Retinal pigment epithelial cell (primary cell): Measurements from ENCODE around the gene CDH7.
A peak's percentile ranks its signal among the peaks of the same experiment; 100 is the strongest.

ENCODE experiments used
- DNase-seq: peaks from one replicate; pipeline ENCODE4 v3.0.0-alpha.2; 2010; ENCODE audit warnings: low read depth
- H3K4me3 ChIP-seq: 2 replicates; pipeline ENCODE4 v1.5.1; 2011; ENCODE audit warnings: mild to moderate bottlenecking, low read length, control low read depth, moderate library complexity
- TF ChIP-seq, protein P1 (sequence below): conservative IDR thresholded peaks from 2 replicates; pipeline ENCODE4 v1.5.1; 2011; ENCODE audit warnings: low read depth, low read length, control low read depth, inconsistent platforms

Gene CDH7

DNA sequence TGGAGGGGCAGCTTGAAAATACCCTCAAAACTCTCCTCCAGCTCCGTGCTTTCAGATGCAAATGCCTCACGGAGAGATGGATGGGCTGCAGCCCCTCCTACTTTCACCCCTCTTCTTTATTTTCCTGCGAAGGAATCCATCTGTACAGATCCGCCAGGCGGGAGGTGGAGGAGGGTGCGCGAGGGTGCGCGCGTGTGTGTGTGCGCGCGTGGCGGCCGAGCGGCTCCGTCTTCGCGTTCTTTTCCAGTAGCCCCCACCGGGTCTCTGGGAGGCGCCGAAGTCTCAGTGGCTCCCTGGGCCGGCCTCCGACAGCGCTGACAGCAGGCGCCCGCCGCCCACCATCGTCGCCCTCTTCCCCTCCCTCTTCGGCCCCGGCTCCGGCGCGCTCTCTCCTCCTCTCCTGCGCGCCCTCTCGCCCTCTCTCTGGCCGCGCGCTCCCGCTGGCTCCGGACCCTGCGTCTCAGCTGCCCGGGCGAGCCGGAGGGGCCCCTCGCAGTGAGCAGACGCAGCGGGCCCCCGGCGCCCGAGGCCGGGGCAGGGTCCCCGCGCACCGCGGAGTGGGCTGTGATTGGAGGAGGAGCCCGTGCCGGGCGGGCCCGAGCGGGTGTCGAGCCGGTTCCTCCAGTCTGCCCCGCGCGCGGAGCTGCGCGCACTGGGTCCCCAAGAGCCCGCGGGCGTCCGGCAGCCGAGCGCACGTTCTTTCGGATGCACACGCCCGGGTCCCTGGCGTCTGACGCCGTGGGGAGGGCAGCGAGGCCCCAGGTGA, at the start of gene CDH7:
TSS of gene CDH7 (plus strand) at position 624 of the 766 bp plus-strand sequence. CDS start 11,831 bp downstream, outside the sequence.
- TF ChIP-seq, protein P1, sequence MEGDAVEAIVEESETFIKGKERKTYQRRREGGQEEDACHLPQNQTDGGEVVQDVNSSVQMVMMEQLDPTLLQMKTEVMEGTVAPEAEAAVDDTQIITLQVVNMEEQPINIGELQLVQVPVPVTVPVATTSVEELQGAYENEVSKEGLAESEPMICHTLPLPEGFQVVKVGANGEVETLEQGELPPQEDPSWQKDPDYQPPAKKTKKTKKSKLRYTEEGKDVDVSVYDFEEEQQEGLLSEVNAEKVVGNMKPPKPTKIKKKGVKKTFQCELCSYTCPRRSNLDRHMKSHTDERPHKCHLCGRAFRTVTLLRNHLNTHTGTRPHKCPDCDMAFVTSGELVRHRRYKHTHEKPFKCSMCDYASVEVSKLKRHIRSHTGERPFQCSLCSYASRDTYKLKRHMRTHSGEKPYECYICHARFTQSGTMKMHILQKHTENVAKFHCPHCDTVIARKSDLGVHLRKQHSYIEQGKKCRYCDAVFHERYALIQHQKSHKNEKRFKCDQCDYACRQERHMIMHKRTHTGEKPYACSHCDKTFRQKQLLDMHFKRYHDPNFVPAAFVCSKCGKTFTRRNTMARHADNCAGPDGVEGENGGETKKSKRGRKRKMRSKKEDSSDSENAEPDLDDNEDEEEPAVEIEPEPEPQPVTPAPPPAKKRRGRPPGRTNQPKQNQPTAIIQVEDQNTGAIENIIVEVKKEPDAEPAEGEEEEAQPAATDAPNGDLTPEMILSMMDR, result no peak
- DNase-seq, result no peak
- H3K4me3 ChIP-seq, result peak within 1 kb of the TSS; percentile 74

- no peak for DNase-seq
- TF ChIP-seq, protein P1, result no peak
- H3K4me3 ChIP-seq, result no peak overlapping the region
Measured at GRCh38 chr18:65704046-65704445, 46.8 kb upstream of the CDH7 start.

- TF ChIP-seq, protein P1, result no peak
- DNase-seq, result no peak
- H3K4me3 ChIP-seq, result no peak overlapping the region
Measured at GRCh38 chr18:65706646-65707045, 44.2 kb upstream of the CDH7 start.

DNA sequence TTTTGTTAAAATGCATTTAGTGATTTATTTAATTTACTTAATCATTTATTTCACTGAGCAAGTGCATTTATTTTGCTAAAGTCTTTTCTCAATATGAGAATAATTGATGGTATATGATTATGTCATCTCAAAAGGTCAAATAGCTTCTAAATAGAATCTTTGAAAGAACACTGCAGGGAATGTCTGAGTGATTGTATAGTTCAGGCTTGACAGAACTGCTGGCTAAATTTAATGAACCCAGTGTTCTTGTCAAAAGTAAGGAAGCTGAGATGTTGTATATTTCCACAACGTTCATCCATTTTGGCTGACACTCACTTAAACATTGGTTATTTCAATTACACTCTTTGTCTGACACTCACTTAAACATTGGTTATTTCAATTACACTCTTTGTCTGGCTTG, 39.3 kb upstream of the CDH7 start:
- no peak for DNase-seq
- TF ChIP-seq, protein P1, result no peak

GRCh38 chr18:65721619-65722018, 29.2 kb upstream of the CDH7 start:
- no peak for DNase-seq
- no peak overlapping the region for H3K4me3 ChIP-seq
- TF ChIP-seq, protein P1, result no peak

More for the DNA sequence above, 39.3 kb upstream of the CDH7 start:
- H3K4me3 ChIP-seq, result no peak overlapping the region

DNA sequence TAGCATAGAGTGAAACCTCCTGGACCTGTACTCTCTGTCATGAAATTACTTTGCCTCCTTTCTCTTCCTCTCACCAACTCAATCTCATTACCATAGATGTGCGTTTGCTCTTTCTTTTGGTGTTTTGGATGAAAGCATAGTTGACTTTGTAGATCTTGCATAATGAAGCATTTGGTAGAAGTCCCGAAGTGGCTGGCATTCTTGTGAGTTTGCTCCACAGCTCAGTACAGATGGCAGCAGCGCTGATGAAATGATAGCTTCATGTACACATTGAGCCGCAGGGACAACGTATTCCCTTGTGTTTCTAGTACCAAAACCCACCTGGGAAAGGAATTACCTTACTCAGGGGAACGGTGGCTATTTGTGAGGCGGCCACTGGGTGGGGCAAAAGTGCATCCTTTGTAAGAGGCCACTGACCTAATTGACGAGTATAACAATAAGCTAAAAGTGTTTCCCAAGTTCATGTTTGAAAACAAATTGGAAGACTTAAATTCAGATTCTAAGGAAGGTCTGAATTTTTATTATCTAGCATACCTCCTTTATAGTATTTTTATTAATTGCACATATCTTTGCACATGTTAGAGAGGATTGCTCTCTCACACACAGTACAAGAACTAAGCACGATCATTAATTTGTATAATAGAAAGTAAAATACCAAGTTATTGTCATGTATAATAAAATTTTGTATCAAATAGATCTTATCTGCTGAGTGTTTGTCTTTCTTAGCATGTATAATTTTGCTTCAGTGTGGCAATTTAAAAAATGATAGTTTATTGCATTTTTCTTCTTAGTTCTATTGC, 25.4 kb upstream of the CDH7 start:
- no peak overlapping the region for H3K4me3 ChIP-seq
- TF ChIP-seq, protein P1, result peak; percentile 77
- DNase-seq, result no peak
